ENCODE results near the gene PYGB.

GRCh38 chr20:25242231-25242630 lies 5.7 kb upstream of the PYGB start:
- TF ChIP-seq CTCF (IDR thresholded peaks at IDR 0.05; ENCODE audit: low read depth, low read length) = no peak
- TF ChIP-seq, protein P1, sequence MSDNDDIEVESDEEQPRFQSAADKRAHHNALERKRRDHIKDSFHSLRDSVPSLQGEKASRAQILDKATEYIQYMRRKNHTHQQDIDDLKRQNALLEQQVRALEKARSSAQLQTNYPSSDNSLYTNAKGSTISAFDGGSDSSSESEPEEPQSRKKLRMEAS (IDR thresholded peaks at IDR 0.05; ENCODE audit: low read depth, low read length) = no peak
